WTC11 (cell line): ENCODE measurements around the gene RIPOR1. TPM values are rescaled to one million over a fixed set of nuclear protein-coding genes. Genes with fewer than 3 reads are reported as not detected.
"Not testable (repeated sequence)": the region's sequence is repeated elsewhere in the genome, so short reads cannot be mapped to it uniquely, and the experiment has no call there.

ENCODE experiments used
- ATAC-seq: fragments of 200-7000 bp; cut with Tn5 transposase; 2 replicates; pipeline ENCODE4 v1.10.0; 2021; ENCODE audit warnings: mild to moderate bottlenecking, moderate library complexity
- CTCF ChIA-PET: fragments of 300-600 bp; sonication (Branson Sonifier 250); formaldehyde crosslinking; loops from one replicate; lab custom pipeline; 2021; ENCODE audit warnings: antibody characterized with exemption; lab: Charles Lee
- POLR2A ChIA-PET: fragments of 350-600 bp; sonication (Branson Sonifier 250); formaldehyde crosslinking; loops from one replicate; lab custom pipeline; 2021; ENCODE audit warnings: antibody characterized with exemption; lab: Charles Lee
- DNase-seq: peaks from one replicate; pipeline ENCODE4 v3.0.0; 2021; ENCODE audit warnings: low spot score
- H3K27ac Mint-ChIP-seq: 2 replicates; pipeline ENCODE4 v1.8.0; 2021; ENCODE audit warnings: mixed read lengths
- H3K27me3 Mint-ChIP-seq: 2 replicates; pipeline ENCODE4 v1.8.0; 2021; ENCODE audit warnings: low read depth, mild to moderate bottlenecking, moderate library complexity, mixed read lengths
- H3K36me3 Mint-ChIP-seq: 2 replicates; pipeline ENCODE4 v1.8.0; 2021; ENCODE audit warnings: mixed read lengths
- H3K4me1 Mint-ChIP-seq: 2 replicates; pipeline ENCODE4 v1.8.0; 2022; ENCODE audit warnings: mixed read lengths
- H3K4me3 Mint-ChIP-seq: 2 replicates; pipeline ENCODE4 v1.8.0; 2021; ENCODE audit warnings: mild to moderate bottlenecking, moderate library complexity, mixed read lengths
- H3K9me3 Mint-ChIP-seq: 2 replicates; pipeline ENCODE4 v1.8.0; 2021; ENCODE audit warnings: mixed read lengths
- ATF1 ChIP-seq: sonication (generic); formaldehyde crosslinking; IDR thresholded peaks from 2 replicates; pipeline ENCODE4 v1.8.1; 2023; ENCODE audit warnings: mild to moderate bottlenecking, moderate library complexity, missing genetic modification reagents
- CREM ChIP-seq: sonication (generic); formaldehyde crosslinking; IDR thresholded peaks from 2 replicates; pipeline ENCODE4 v1.8.1; 2022; ENCODE audit warnings: mild to moderate bottlenecking, missing genetic modification reagents, moderate library complexity
- ELF4 ChIP-seq: sonication (generic); formaldehyde crosslinking; IDR thresholded peaks from 2 replicates; pipeline ENCODE4 v1.8.1; 2022; ENCODE audit warnings: low read depth, mild to moderate bottlenecking, moderate library complexity, missing genetic modification reagents
- EMX1 ChIP-seq: fragments of 250-450 bp; sonication (Bioruptor Pico); IDR thresholded peaks from 2 replicates; pipeline ENCODE4 v1.8.0; 2021; ENCODE audit warnings: mild to moderate bottlenecking
- NFYB ChIP-seq: sonication (generic); formaldehyde crosslinking; conservative IDR thresholded peaks from 2 replicates; pipeline ENCODE4 v1.8.0; 2022; ENCODE audit warnings: low read depth, missing genetic modification reagents
- NR1H2 ChIP-seq: sonication (generic); formaldehyde crosslinking; IDR thresholded peaks from 2 replicates; pipeline ENCODE4 v1.9.0; 2021; ENCODE audit warnings: mild to moderate bottlenecking, moderate library complexity, missing genetic modification reagents
- NR2C2 ChIP-seq: sonication (generic); formaldehyde crosslinking; IDR thresholded peaks from 2 replicates; pipeline ENCODE4 v1.8.0; 2022; ENCODE audit warnings: mild to moderate bottlenecking, missing genetic modification reagents
- total RNA-seq: library from RNA; stranded (reverse); gene quantifications from 3 replicates; pipeline ENCODE4 v1.2.3, GENCODE V29; 2021
- TF ChIP-seq, protein P1 (sequence below): sonication (generic); formaldehyde crosslinking; IDR thresholded peaks from 2 replicates; pipeline ENCODE4 v1.8.0; 2022; ENCODE audit warnings: missing genetic modification reagents
- TF ChIP-seq, protein P2 (sequence below): sonication (generic); formaldehyde crosslinking; conservative IDR thresholded peaks from 2 replicates; pipeline ENCODE4 v1.8.1; 2023; ENCODE audit warnings: mild to moderate bottlenecking, low read depth, missing genetic modification reagents, moderate library complexity
- TF ChIP-seq, protein P3 (sequence below): sonication (generic); formaldehyde crosslinking; IDR thresholded peaks from 2 replicates; pipeline ENCODE4 v1.8.1; 2023; ENCODE audit warnings: mild to moderate bottlenecking, missing genetic modification reagents
- TF ChIP-seq, protein P4 (sequence below): sonication (generic); formaldehyde crosslinking; IDR thresholded peaks from 2 replicates; pipeline ENCODE4 v1.8.0; 2022; ENCODE audit warnings: mild to moderate bottlenecking, missing genetic modification reagents
- TF ChIP-seq, protein P5 (sequence below): sonication (generic); formaldehyde crosslinking; IDR thresholded peaks from 2 replicates; pipeline ENCODE4 v1.8.0; 2022; ENCODE audit warnings: mild to moderate bottlenecking, missing genetic modification reagents

Gene RIPOR1
- total RNA-seq, 1 experiment from 2014 or later = 14.9 TPM

DNA sequence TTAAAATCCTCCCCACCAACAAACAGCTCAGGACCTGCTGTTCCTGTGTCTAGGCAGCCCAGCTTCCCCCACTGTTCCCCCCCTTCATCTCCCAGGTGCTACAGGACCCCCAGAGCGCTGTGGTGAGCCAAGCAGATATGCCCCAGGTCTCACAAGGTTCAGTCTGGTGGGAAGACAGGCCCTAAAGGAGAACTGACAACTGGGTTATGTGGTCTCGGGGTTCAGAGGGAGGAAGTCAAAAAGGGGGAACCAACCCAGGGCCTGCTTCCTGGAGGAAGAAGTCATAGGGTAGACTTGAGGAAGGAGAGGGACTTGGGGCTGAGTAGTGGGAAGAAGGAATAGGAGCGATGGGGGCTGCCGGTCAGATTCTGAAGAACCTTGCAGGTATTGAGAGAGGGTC is 2.6 kb downstream of the RIPOR1 start (continued):
- TF ChIP-seq, protein P1, sequence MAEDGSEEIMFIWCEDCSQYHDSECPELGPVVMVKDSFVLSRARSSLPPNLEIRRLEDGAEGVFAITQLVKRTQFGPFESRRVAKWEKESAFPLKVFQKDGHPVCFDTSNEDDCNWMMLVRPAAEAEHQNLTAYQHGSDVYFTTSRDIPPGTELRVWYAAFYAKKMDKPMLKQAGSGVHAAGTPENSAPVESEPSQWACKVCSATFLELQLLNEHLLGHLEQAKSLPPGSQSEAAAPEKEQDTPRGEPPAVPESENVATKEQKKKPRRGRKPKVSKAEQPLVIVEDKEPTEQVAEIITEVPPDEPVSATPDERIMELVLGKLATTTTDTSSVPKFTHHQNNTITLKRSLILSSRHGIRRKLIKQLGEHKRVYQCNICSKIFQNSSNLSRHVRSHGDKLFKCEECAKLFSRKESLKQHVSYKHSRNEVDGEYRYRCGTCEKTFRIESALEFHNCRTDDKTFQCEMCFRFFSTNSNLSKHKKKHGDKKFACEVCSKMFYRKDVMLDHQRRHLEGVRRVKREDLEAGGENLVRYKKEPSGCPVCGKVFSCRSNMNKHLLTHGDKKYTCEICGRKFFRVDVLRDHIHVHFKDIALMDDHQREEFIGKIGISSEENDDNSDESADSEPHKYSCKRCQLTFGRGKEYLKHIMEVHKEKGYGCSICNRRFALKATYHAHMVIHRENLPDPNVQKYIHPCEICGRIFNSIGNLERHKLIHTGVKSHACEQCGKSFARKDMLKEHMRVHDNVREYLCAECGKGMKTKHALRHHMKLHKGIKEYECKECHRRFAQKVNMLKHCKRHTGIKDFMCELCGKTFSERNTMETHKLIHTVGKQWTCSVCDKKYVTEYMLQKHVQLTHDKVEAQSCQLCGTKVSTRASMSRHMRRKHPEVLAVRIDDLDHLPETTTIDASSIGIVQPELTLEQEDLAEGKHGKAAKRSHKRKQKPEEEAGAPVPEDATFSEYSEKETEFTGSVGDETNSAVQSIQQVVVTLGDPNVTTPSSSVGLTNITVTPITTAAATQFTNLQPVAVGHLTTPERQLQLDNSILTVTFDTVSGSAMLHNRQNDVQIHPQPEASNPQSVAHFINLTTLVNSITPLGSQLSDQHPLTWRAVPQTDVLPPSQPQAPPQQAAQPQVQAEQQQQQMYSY (CRISPR knock-in tag) = no peak
- TF ChIP-seq NR1H2 (CRISPR knock-in tag) (no peak), EMX1 (CRISPR knock-in tag) (no peak)

DNA sequence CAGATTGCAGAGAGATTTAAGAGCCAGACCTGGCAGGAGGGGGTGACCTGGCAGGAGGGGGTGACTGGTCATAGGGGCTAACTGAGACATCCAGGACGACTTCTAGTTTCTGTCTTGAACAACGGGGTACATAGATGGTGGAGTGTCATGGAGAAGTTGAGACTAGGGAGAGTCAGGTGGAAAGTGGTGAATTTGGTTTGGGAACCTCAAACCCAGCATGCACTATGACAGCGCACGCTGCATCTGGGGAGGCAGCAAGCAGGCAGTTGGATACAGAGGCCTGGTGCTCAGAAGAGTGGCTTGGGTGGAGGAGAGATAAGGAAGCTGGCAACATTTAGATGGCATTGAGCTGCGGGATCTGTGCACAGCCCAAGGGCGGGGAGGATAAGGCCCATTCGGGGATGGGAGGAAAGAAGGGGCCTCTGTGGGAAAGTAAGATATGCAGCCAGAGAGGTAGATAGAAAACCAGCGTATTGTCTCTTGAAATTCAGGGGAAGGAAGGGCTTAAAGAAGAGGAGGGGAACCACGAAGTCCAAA is 4.5 kb downstream of the RIPOR1 start:
- Mint-ChIP-seq H3K4me3 (no peak overlapping the region), H3K27me3 (peaks cover 90% of the 10 kb centered on the region), H3K9me3 (no peaks in the 10 kb centered on the region), H3K4me1 (peaks cover 11% of the 10 kb centered on the region), H3K27ac (no peak overlapping the region), H3K36me3 (no peaks in the 10 kb centered on the region)
- ChIA-PET POLR2A (interaction anchor here (1.3 kb wide), 1 partner anchor 8 kb away, joined by 3 read pairs; no protein-coding TSS in a partner anchor), CTCF (interaction anchor here (0.9 to 13.9 kb wide), 5 partner anchors 12 to 111 kb away, joined by 4 to 184 read pairs (median 5); partner anchors contain the start of gene ATP6V0D1)
- ATAC-seq = no peak
- DNase-seq = no peak
- TF ChIP-seq, protein P1 (CRISPR knock-in tag) = no peak

DNA sequence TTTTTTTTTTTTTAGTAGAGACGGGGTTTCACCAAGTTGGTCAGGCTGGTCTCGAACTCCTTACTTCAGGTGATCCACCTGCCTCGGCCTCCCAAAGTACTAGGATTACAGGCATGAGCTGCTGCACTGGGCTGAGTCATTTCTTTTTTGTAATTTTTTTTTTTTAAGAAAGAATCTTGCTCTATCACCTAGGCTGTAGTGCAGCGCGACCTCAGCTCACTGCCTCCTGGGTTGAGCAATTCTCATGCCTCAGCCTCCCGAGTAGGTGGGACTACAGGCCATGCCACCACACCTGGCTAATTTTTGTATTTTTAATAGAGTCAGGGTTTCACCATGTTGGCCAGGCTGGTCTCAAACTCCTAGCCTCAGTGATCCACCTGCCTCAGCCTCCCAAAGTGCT is 5.4 kb downstream of the RIPOR1 start:
- ChIA-PET POLR2A (interaction anchor here (0.7 kb wide), 1 partner anchor 20 kb away, joined by 4 read pairs; no protein-coding TSS in a partner anchor), CTCF (interaction anchor here (0.9 to 13.9 kb wide), 3 partner anchors 13 to 111 kb away, joined by 3 to 184 read pairs (median 4); partner anchors contain the start of genes ATP6V0D1 and CARMIL2)
- H3K4me3 Mint-ChIP-seq, ATAC-seq, H3K9me3 Mint-ChIP-seq, DNase-seq, H3K36me3 Mint-ChIP-seq, H3K27ac Mint-ChIP-seq: not testable (repeated sequence)
- H3K27me3 Mint-ChIP-seq = peaks cover 95% of the 10 kb centered on the region
- peaks cover 15% of the 10 kb centered on the region for H3K4me1 Mint-ChIP-seq

DNA sequence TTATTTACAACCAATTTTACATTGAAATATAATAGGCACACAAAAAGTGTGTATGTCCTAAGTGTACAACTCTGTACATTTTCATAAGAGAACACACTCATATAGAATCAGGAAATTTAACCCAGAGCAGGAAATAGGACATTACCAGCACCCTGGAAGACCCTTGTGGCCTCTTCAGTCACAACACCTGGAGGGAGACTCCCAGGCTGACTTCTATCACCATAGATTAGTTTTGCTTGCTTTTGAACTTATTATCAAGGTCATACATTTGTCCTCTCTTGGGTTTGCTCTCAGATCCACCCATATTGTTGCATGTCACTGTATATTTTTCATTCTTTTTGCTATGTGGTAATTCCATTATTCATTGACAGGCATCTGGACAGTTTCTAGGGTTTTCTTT is 5.8 kb downstream of the RIPOR1 start:
- ChIA-PET POLR2A (interaction anchor here (0.7 kb wide), 1 partner anchor 21 kb away, joined by 4 read pairs; no protein-coding TSS in a partner anchor), CTCF (interaction anchor here (1.0 to 13.9 kb wide), 4 partner anchors 13 to 132 kb away, joined by 3 to 184 read pairs (median 3); partner anchors contain the start of genes C16orf86, CARMIL2 and ENKD1)
- no peak overlapping the region for H3K27ac Mint-ChIP-seq
- ATAC-seq (no peak), DNase-seq (no peak)
- H3K9me3 Mint-ChIP-seq = no peaks in the 10 kb centered on the region
- no peaks in the 10 kb centered on the region for H3K36me3 Mint-ChIP-seq
- TF ChIP-seq ATF1 (no peak), NFYB (CRISPR knock-in tag) (no peak), ELF4 (CRISPR knock-in tag) (no peak), NR2C2 (CRISPR knock-in tag) (no peak), CREM (no peak)
- TF ChIP-seq, protein P2, sequence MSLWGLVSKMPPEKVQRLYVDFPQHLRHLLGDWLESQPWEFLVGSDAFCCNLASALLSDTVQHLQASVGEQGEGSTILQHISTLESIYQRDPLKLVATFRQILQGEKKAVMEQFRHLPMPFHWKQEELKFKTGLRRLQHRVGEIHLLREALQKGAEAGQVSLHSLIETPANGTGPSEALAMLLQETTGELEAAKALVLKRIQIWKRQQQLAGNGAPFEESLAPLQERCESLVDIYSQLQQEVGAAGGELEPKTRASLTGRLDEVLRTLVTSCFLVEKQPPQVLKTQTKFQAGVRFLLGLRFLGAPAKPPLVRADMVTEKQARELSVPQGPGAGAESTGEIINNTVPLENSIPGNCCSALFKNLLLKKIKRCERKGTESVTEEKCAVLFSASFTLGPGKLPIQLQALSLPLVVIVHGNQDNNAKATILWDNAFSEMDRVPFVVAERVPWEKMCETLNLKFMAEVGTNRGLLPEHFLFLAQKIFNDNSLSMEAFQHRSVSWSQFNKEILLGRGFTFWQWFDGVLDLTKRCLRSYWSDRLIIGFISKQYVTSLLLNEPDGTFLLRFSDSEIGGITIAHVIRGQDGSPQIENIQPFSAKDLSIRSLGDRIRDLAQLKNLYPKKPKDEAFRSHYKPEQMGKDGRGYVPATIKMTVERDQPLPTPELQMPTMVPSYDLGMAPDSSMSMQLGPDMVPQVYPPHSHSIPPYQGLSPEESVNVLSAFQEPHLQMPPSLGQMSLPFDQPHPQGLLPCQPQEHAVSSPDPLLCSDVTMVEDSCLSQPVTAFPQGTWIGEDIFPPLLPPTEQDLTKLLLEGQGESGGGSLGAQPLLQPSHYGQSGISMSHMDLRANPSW (CRISPR knock-in tag) = no peak
- TF ChIP-seq, protein P3, sequence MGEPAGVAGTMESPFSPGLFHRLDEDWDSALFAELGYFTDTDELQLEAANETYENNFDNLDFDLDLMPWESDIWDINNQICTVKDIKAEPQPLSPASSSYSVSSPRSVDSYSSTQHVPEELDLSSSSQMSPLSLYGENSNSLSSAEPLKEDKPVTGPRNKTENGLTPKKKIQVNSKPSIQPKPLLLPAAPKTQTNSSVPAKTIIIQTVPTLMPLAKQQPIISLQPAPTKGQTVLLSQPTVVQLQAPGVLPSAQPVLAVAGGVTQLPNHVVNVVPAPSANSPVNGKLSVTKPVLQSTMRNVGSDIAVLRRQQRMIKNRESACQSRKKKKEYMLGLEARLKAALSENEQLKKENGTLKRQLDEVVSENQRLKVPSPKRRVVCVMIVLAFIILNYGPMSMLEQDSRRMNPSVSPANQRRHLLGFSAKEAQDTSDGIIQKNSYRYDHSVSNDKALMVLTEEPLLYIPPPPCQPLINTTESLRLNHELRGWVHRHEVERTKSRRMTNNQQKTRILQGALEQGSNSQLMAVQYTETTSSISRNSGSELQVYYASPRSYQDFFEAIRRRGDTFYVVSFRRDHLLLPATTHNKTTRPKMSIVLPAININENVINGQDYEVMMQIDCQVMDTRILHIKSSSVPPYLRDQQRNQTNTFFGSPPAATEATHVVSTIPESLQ (CRISPR knock-in tag) = no peak
- TF ChIP-seq, protein P4, sequence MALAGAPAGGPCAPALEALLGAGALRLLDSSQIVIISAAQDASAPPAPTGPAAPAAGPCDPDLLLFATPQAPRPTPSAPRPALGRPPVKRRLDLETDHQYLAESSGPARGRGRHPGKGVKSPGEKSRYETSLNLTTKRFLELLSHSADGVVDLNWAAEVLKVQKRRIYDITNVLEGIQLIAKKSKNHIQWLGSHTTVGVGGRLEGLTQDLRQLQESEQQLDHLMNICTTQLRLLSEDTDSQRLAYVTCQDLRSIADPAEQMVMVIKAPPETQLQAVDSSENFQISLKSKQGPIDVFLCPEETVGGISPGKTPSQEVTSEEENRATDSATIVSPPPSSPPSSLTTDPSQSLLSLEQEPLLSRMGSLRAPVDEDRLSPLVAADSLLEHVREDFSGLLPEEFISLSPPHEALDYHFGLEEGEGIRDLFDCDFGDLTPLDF (CRISPR knock-in tag) = no peak
- TF ChIP-seq, protein P5, sequence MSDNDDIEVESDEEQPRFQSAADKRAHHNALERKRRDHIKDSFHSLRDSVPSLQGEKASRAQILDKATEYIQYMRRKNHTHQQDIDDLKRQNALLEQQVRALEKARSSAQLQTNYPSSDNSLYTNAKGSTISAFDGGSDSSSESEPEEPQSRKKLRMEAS (CRISPR knock-in tag) = no peak
- no peak overlapping the region for H3K4me3 Mint-ChIP-seq
- H3K4me1 Mint-ChIP-seq = peaks cover 19% of the 10 kb centered on the region
- H3K27me3 Mint-ChIP-seq = peaks cover 96% of the 10 kb centered on the region
